Measurements from ENCODE around the gene DDX39B. TPM values are rescaled to one million over a fixed set of nuclear protein-coding genes. Genes with fewer than 3 reads are reported as not detected.
A peak's percentile ranks its signal among the peaks of the same experiment; 100 is the strongest.

The DDX39B gene
- total RNA-seq, 1 experiment from 2014 or later = 813 TPM

- Histone ChIP-seq H4K20me1 (ENCODE audit: control insufficient read depth, insufficient read depth, insufficient read length) (peaks cover 4% of the 10 kb centered on the region), H3T11ph (ENCODE audit: low read length) (no peak overlapping the region), H3K27ac (ENCODE audit: insufficient read length, low read depth, low read length) (no peak overlapping the region), H3K9ac (ENCODE audit: extremely low read depth, insufficient read length, low read length) (no peak overlapping the region), H3K79me2 (ENCODE audit: insufficient read depth, low read length) (peaks cover 25% of the 10 kb centered on the region), H3K9me3 (ENCODE audit: control insufficient read depth, low read depth, low read length) (no peaks in the 10 kb centered on the region), H3K56ac (ENCODE audit: insufficient read length, low read depth, low read length) (no peak overlapping the region), H3K23ac (ENCODE audit: insufficient read length, low read depth, low read length) (no peak overlapping the region), H2BK15ac (ENCODE audit: low read depth, low read length) (no peak overlapping the region), H4K91ac (ENCODE audit: insufficient read length, low read depth, low read length) (no peak overlapping the region), H2BK5ac (ENCODE audit: insufficient read length, low read length) (no peak overlapping the region), H3K23me2 (ENCODE audit: insufficient read length, low read depth, low read length, poor library complexity, severe bottlenecking) (peaks cover 5% of the 10 kb centered on the region), H3K27me3 (ENCODE audit: insufficient read depth, low read length) (no peaks in the 10 kb centered on the region), H4K8ac (replicated peaks; ENCODE audit: insufficient read length, low read depth, low read length) (no peak overlapping the region), H2BK20ac (ENCODE audit: low read depth, low read length, poor library complexity, severe bottlenecking) (no peak overlapping the region), H3K14ac (ENCODE audit: insufficient read depth, low read length) (no peak overlapping the region), H3K4ac (ENCODE audit: low read depth, low read length) (no peak overlapping the region), H2AK5ac (ENCODE audit: insufficient read length, low read length) (no peak overlapping the region), H2BK120ac (ENCODE audit: low read depth, low read length, poor library complexity, severe bottlenecking) (no peak overlapping the region), H3K4me1 (ENCODE audit: insufficient read depth, low read length) (peaks cover 2% of the 10 kb centered on the region; the same call in 1 of the 2 replicates), H3K18ac (ENCODE audit: insufficient read length, low read depth, low read length) (no peak overlapping the region), H2AFZ (ENCODE audit: low read length) (no peak overlapping the region), H3K4me2 (ENCODE audit: insufficient read depth, insufficient read length, low read length) (no peak overlapping the region), H3K79me1 (ENCODE audit: insufficient read depth, low read depth, low read length, poor library complexity, severe bottlenecking) (peaks cover 16% of the 10 kb centered on the region), H2BK12ac (ENCODE audit: insufficient read length, low read depth, low read length) (no peak overlapping the region), H4K5ac (ENCODE audit: insufficient read length, low read depth, low read length) (no peak overlapping the region)
- peaks cover 36 to 42% of the 10 kb centered on the region in 2 experiments for H3K4me1 Mint-ChIP-seq
- no CpG with 5 or more reads among the region's 2 CpGs for WGBS (ENCODE audit: extremely low coverage, insufficient read length, low lambda C conversion rate)
- H3K27ac Mint-ChIP-seq = peak overlapping the region in 1 of 3 experiments; percentile 46; a peak in 3 of 7 replicates
- TF ChIP-seq CTCF (conservative IDR thresholded peaks at IDR 0.05) = no peak
- H3K9me3 Mint-ChIP-seq = no peaks in the 10 kb centered on the region
- DNase-seq = no peak
- H3K36me3 Mint-ChIP-seq (ENCODE audit: insufficient read depth in 1 of 3, low read depth in 3 of 3) = peaks cover 86 to 98% (median 97%) of the 10 kb centered on the region in 3 experiments
- no peak overlapping the region; a peak in 1 of 5 replicates for H3K4me3 Mint-ChIP-seq
- H3K27me3 Mint-ChIP-seq (ENCODE audit: low read depth) = no peaks in the 10 kb centered on the region
Measured at GRCh38 chr6:31535538-31536324, 6.1 kb downstream of the DDX39B start.
